WTC11 (cell line): Measurements from ENCODE around the gene KIF5C. TPM values are rescaled to one million over a fixed set of nuclear protein-coding genes. Genes with fewer than 3 reads are reported as not detected.

ENCODE experiments used
- ATAC-seq: fragments of 200-7000 bp; cut with Tn5 transposase; 2 replicates; pipeline ENCODE4 v1.10.0; 2021; ENCODE audit warnings: mild to moderate bottlenecking, moderate library complexity
- Bru-seq: library from RNA; stranded (reverse); fragments of 400-500 nt; gene quantifications from one replicate; lab custom pipeline; 2021; lab: Mats Ljungman, UMichigan
- CTCF ChIA-PET: fragments of 300-600 bp; sonication (Branson Sonifier 250); formaldehyde crosslinking; loops from one replicate; lab custom pipeline; 2021; ENCODE audit warnings: antibody characterized with exemption; lab: Charles Lee
- POLR2A ChIA-PET: fragments of 350-600 bp; sonication (Branson Sonifier 250); formaldehyde crosslinking; loops from one replicate; lab custom pipeline; 2021; ENCODE audit warnings: antibody characterized with exemption; lab: Charles Lee
- DNase-seq: peaks from one replicate; pipeline ENCODE4 v3.0.0; 2021; ENCODE audit warnings: low spot score
- H3K27ac Mint-ChIP-seq: 2 replicates; pipeline ENCODE4 v1.8.0; 2021; ENCODE audit warnings: mixed read lengths
- H3K27me3 Mint-ChIP-seq: 2 replicates; pipeline ENCODE4 v1.8.0; 2021; ENCODE audit warnings: low read depth, mild to moderate bottlenecking, moderate library complexity, mixed read lengths
- H3K36me3 Mint-ChIP-seq: 2 replicates; pipeline ENCODE4 v1.8.0; 2021; ENCODE audit warnings: mixed read lengths
- H3K4me1 Mint-ChIP-seq: 2 replicates; pipeline ENCODE4 v1.8.0; 2022; ENCODE audit warnings: mixed read lengths
- H3K4me3 Mint-ChIP-seq: 2 replicates; pipeline ENCODE4 v1.8.0; 2021; ENCODE audit warnings: mild to moderate bottlenecking, moderate library complexity, mixed read lengths
- H3K9me3 Mint-ChIP-seq: 2 replicates; pipeline ENCODE4 v1.8.0; 2021; ENCODE audit warnings: mixed read lengths
- CREM ChIP-seq: sonication (generic); formaldehyde crosslinking; IDR thresholded peaks from 2 replicates; pipeline ENCODE4 v1.8.1; 2022; ENCODE audit warnings: mild to moderate bottlenecking, missing genetic modification reagents, moderate library complexity
- FOXP1 ChIP-seq: sonication (generic); formaldehyde crosslinking; IDR thresholded peaks from 2 replicates; pipeline ENCODE4 v1.8.0; 2022; ENCODE audit warnings: missing genetic modification reagents, mild to moderate bottlenecking, moderate library complexity, borderline replicate concordance
- KAT7 ChIP-seq: sonication (generic); formaldehyde crosslinking; IDR thresholded peaks from 2 replicates; pipeline ENCODE4 v1.8.1; 2023; ENCODE audit warnings: missing genetic modification reagents, mild to moderate bottlenecking, borderline replicate concordance
- MXD4 ChIP-seq: fragments of 250-450 bp; sonication (Bioruptor Pico); IDR thresholded peaks from 2 replicates; pipeline ENCODE4 v1.8.0; 2021; ENCODE audit warnings: mild to moderate bottlenecking, moderate library complexity, borderline replicate concordance
- NR2C2 ChIP-seq: sonication (generic); formaldehyde crosslinking; IDR thresholded peaks from 2 replicates; pipeline ENCODE4 v1.8.0; 2022; ENCODE audit warnings: mild to moderate bottlenecking, missing genetic modification reagents
- SMAD3 ChIP-seq: sonication (generic); formaldehyde crosslinking; IDR thresholded peaks from 2 replicates; pipeline ENCODE4 v1.8.0; 2022; ENCODE audit warnings: missing genetic modification reagents, mild to moderate bottlenecking, borderline replicate concordance
- SP1 ChIP-seq: sonication (generic); formaldehyde crosslinking; conservative IDR thresholded peaks from 2 replicates; pipeline ENCODE4 v1.8.1; 2022; ENCODE audit warnings: missing genetic modification reagents
- TCF7 ChIP-seq: sonication (generic); formaldehyde crosslinking; IDR thresholded peaks from 2 replicates; pipeline ENCODE4 v1.8.0; 2022; ENCODE audit warnings: mild to moderate bottlenecking, low read depth, missing genetic modification reagents, moderate library complexity
- TP53 ChIP-seq: sonication (generic); formaldehyde crosslinking; IDR thresholded peaks from 2 replicates; pipeline ENCODE4 v1.8.1; 2023; ENCODE audit warnings: mild to moderate bottlenecking, missing genetic modification reagents
- ZBTB21 ChIP-seq: sonication (generic); formaldehyde crosslinking; IDR thresholded peaks from 2 replicates; pipeline ENCODE4 v1.8.1; 2023; ENCODE audit warnings: mild to moderate bottlenecking, missing genetic modification reagents, borderline replicate concordance
- ZNF263 ChIP-seq: sonication (generic); formaldehyde crosslinking; IDR thresholded peaks from 2 replicates; pipeline ENCODE4 v1.8.1; 2022; ENCODE audit warnings: low read depth, mild to moderate bottlenecking, moderate library complexity, missing genetic modification reagents
- ZNF396 ChIP-seq: fragments of 250-450 bp; sonication (Bioruptor Pico); IDR thresholded peaks from 2 replicates; pipeline ENCODE4 v1.8.0; 2021; ENCODE audit warnings: mild to moderate bottlenecking, moderate library complexity, borderline replicate concordance
- ZNF423 ChIP-seq: fragments of 250-450 bp; sonication (Bioruptor Pico); IDR thresholded peaks from 2 replicates; pipeline ENCODE4 v2.1.2; 2022; ENCODE audit warnings: mild to moderate bottlenecking, moderate library complexity
- long read RNA-seq, 3 experiments: library from RNA in 1 of 3; library from capped mRNA in 1 of 3; library from polyadenylated mRNA in 1 of 3; unstranded in 2 of 3; stranded (forward) in 1 of 3; transcript quantifications; one replicate each; pipeline ENCODE4 v2.0.0, GENCODE V29; 2021
- total RNA-seq: library from RNA; stranded (reverse); gene quantifications from 3 replicates; pipeline ENCODE4 v1.2.3, GENCODE V29; 2021
- TF ChIP-seq, protein P1 (sequence below): fragments of 250-450 bp; sonication (Bioruptor Pico); IDR thresholded peaks from 2 replicates; pipeline ENCODE4 v2.1.2; 2022; ENCODE audit warnings: mild to moderate bottlenecking, moderate library complexity
- TF ChIP-seq, protein P2 (sequence below): sonication (generic); formaldehyde crosslinking; IDR thresholded peaks from 2 replicates; pipeline ENCODE4 v1.8.1; 2023; ENCODE audit warnings: mild to moderate bottlenecking, missing genetic modification reagents, borderline replicate concordance
- TF ChIP-seq, protein P3 (sequence below): sonication (generic); formaldehyde crosslinking; IDR thresholded peaks from 2 replicates; pipeline ENCODE4 v1.8.1; 2023; ENCODE audit warnings: mild to moderate bottlenecking, missing genetic modification reagents
- TF ChIP-seq, protein P4 (sequence below): sonication (generic); formaldehyde crosslinking; IDR thresholded peaks from 2 replicates; pipeline ENCODE4 v1.8.1; 2023; ENCODE audit warnings: mild to moderate bottlenecking, missing genetic modification reagents, moderate library complexity
- TF ChIP-seq, protein P5 (sequence below): sonication (generic); formaldehyde crosslinking; IDR thresholded peaks from 2 replicates; pipeline ENCODE4 v1.8.1; 2022; ENCODE audit warnings: missing genetic modification reagents, borderline replicate concordance

The KIF5C gene
- 58.0 to 73.5 TPM (median 60.6 TPM) in 3 replicates for total RNA-seq
- Bru-seq, nascent RNA, result percentile 83 among the genes with signal in this experiment
- long read RNA-seq, experiment 1, full-length matches to known transcripts, result 112 of 234 reads
- long read RNA-seq, experiment 1, partial matches to known transcripts, result 110 of 234 reads
- long read RNA-seq, experiment 1, other reads (novel, unspliced or antisense), result 12 of 234 reads
- long read RNA-seq, experiment 2, full-length matches to known transcripts, result 6 of 72 reads
- long read RNA-seq, experiment 2, partial matches to known transcripts, result 60 of 72 reads
- long read RNA-seq, experiment 2, other reads (novel, unspliced or antisense), result 6 of 72 reads
- long read RNA-seq, experiment 3, partial matches to known transcripts, result 2 of 4 reads
- long read RNA-seq, experiment 3, other reads (novel, unspliced or antisense), result 2 of 4 reads

DNA sequence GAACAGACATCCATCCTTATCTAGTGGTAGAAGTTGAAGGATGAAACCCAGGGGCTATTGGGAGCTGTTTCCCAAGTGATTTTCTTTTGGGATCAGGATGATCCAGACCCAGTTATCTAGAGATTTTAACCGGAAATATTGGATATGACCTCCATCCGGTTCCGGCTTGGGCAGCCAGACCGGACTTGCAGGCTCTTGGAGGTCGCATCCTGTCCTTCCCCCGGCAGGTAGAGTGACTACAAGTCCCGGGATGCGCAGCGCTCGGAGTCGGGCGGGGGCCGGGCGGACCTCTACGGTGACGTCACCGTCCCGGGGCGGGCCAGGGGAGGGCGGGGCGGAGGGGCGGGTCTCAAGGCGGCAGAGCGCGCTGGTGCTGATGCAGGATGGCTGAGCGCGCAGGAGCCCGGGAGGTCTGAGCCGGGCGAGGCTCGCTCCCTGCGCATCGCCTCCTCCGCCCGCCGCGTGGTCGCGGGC is at the start of gene KIF5C:
Gene KIF5C (plus strand): TSS at position 360 of the 474 bp plus-strand sequence. CDS start 391 bp downstream, outside the sequence.
- POLR2A ChIA-PET, result interaction anchor here (1.0 kb wide), 1 partner anchor 61 kb away, joined by 4 read pairs; no protein-coding TSS in a partner anchor
- Mint-ChIP-seq H3K27ac (no peak within 1 kb of the TSS), H3K4me1 (peaks cover 16% of the 10 kb centered on the region), H3K4me3 (peak within 1 kb of the TSS; percentile 92), H3K27me3 (peaks cover 31% of the 10 kb centered on the region), H3K9me3 (peaks cover 14% of the 10 kb centered on the region), H3K36me3 (peaks cover 6% of the 10 kb centered on the region)
- ATAC-seq, result peak; percentile 84
- TF ChIP-seq KAT7 (CRISPR knock-in tag) (no peak), SMAD3 (CRISPR knock-in tag) (no peak), ZNF396 (CRISPR knock-in tag) (no peak; the same call in 1 of the 2 replicates), MXD4 (CRISPR knock-in tag) (no peak), ZBTB21 (0 out of 2 replicates have a peak, but pooled peaks have one; percentile 34), CREM (CRISPR knock-in tag) (no peak), FOXP1 (CRISPR knock-in tag) (no peak), TP53 (CRISPR knock-in tag) (no peak), NR2C2 (CRISPR knock-in tag) (no peak), SP1 (CRISPR knock-in tag) (0 out of 2 replicates have a peak, but pooled peaks have one; percentile 56), TCF7 (CRISPR knock-in tag) (no peak), ZNF423 (CRISPR knock-in tag) (no peak), ZNF263 (no peak)
- TF ChIP-seq, protein P1, sequence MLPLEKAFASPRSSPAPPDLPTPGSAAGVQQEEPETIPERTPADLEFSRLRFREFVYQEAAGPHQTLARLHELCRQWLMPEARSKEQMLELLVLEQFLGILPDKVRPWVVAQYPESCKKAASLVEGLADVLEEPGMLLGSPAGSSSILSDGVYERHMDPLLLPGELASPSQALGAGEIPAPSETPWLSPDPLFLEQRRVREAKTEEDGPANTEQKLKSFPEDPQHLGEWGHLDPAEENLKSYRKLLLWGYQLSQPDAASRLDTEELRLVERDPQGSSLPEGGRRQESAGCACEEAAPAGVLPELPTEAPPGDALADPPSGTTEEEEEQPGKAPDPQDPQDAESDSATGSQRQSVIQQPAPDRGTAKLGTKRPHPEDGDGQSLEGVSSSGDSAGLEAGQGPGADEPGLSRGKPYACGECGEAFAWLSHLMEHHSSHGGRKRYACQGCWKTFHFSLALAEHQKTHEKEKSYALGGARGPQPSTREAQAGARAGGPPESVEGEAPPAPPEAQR (CRISPR knock-in tag), result 0 out of 2 replicates have a peak, but pooled peaks have one; percentile 42
- TF ChIP-seq, protein P2, sequence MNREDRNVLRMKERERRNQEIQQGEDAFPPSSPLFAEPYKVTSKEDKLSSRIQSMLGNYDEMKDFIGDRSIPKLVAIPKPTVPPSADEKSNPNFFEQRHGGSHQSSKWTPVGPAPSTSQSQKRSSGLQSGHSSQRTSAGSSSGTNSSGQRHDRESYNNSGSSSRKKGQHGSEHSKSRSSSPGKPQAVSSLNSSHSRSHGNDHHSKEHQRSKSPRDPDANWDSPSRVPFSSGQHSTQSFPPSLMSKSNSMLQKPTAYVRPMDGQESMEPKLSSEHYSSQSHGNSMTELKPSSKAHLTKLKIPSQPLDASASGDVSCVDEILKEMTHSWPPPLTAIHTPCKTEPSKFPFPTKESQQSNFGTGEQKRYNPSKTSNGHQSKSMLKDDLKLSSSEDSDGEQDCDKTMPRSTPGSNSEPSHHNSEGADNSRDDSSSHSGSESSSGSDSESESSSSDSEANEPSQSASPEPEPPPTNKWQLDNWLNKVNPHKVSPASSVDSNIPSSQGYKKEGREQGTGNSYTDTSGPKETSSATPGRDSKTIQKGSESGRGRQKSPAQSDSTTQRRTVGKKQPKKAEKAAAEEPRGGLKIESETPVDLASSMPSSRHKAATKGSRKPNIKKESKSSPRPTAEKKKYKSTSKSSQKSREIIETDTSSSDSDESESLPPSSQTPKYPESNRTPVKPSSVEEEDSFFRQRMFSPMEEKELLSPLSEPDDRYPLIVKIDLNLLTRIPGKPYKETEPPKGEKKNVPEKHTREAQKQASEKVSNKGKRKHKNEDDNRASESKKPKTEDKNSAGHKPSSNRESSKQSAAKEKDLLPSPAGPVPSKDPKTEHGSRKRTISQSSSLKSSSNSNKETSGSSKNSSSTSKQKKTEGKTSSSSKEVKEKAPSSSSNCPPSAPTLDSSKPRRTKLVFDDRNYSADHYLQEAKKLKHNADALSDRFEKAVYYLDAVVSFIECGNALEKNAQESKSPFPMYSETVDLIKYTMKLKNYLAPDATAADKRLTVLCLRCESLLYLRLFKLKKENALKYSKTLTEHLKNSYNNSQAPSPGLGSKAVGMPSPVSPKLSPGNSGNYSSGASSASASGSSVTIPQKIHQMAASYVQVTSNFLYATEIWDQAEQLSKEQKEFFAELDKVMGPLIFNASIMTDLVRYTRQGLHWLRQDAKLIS (CRISPR knock-in tag), result no peak
- TF ChIP-seq, protein P3, sequence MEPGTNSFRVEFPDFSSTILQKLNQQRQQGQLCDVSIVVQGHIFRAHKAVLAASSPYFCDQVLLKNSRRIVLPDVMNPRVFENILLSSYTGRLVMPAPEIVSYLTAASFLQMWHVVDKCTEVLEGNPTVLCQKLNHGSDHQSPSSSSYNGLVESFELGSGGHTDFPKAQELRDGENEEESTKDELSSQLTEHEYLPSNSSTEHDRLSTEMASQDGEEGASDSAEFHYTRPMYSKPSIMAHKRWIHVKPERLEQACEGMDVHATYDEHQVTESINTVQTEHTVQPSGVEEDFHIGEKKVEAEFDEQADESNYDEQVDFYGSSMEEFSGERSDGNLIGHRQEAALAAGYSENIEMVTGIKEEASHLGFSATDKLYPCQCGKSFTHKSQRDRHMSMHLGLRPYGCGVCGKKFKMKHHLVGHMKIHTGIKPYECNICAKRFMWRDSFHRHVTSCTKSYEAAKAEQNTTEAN (CRISPR knock-in tag), result no peak
- TF ChIP-seq, protein P4, sequence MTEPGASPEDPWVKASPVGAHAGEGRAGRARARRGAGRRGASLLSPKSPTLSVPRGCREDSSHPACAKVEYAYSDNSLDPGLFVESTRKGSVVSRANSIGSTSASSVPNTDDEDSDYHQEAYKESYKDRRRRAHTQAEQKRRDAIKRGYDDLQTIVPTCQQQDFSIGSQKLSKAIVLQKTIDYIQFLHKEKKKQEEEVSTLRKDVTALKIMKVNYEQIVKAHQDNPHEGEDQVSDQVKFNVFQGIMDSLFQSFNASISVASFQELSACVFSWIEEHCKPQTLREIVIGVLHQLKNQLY (CRISPR knock-in tag), result no peak
- TF ChIP-seq, protein P5, sequence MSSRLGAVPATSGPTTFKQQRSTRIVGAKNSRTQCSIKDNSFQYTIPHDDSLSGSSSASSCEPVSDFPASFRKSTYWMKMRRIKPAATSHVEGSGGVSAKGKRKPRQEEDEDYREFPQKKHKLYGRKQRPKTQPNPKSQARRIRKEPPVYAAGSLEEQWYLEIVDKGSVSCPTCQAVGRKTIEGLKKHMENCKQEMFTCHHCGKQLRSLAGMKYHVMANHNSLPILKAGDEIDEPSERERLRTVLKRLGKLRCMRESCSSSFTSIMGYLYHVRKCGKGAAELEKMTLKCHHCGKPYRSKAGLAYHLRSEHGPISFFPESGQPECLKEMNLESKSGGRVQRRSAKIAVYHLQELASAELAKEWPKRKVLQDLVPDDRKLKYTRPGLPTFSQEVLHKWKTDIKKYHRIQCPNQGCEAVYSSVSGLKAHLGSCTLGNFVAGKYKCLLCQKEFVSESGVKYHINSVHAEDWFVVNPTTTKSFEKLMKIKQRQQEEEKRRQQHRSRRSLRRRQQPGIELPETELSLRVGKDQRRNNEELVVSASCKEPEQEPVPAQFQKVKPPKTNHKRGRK, result no peak
- CTCF ChIA-PET, result no interaction called here
- peak; percentile 95 for DNase-seq
